Stimulated activated CD4-positive, alpha-beta T cell treated with anti-CD3 and anti-CD28 coated beads, Interleukin-4, amount 100 ng/mL, for 1 hour (primary cell): Measurements from ENCODE around the gene PFKP.
A peak's percentile ranks its signal among the peaks of the same experiment; 100 is the strongest.
"Not testable (repeated sequence)": the region's sequence is repeated elsewhere in the genome, so short reads cannot be mapped to it uniquely, and the experiment has no call there.

Experiments used
- DNase-seq: peaks from one replicate; pipeline ENCODE4 v3.0.0-alpha.2; 2020

The PFKP gene

GRCh38 chr10:3048119-3049019 is 19.0 kb upstream of the PFKP start:
- no peak for DNase-seq

- no peak for DNase-seq
Measured at GRCh38 chr10:3051692-3052091, 15.7 kb upstream of the PFKP start.

- DNase-seq = no peak
Measured at GRCh38 chr10:3053155-3053554, 14.2 kb upstream of the PFKP start.

- no peak for DNase-seq
Measured at GRCh38 chr10:3054183-3054850, 13.0 kb upstream of the PFKP start.

- no peak for DNase-seq
Measured at GRCh38 chr10:3054851-3055199, 12.5 kb upstream of the PFKP start.

- DNase-seq = no peak
Measured at GRCh38 chr10:3056280-3057037, 10.9 kb upstream of the PFKP start.

GRCh38 chr10:3057946-3058345 is 9.4 kb upstream of the PFKP start:
- no peak for DNase-seq

- no peak for DNase-seq
Measured at GRCh38 chr10:3059974-3060373, 7.4 kb upstream of the PFKP start.

GRCh38 chr10:3060481-3060889 is 6.9 kb upstream of the PFKP start:
- no peak for DNase-seq

- not testable (repeated sequence) for DNase-seq
Measured at GRCh38 chr10:3061323-3061898, 5.9 kb upstream of the PFKP start.

- no peak for DNase-seq
Measured at GRCh38 chr10:3062502-3063186, 4.7 kb upstream of the PFKP start.

- DNase-seq = no peak
Measured at GRCh38 chr10:3064423-3064822, 2.9 kb upstream of the PFKP start.

GRCh38 chr10:3065622-3066021 is 1.7 kb upstream of the PFKP start:
- no peak for DNase-seq

GRCh38 chr10:3066317-3067117 is 831 bp upstream of the PFKP start:
- DNase-seq = no peak

- DNase-seq = peak; percentile 40
Measured at GRCh38 chr10:3067859-3068179, 471 bp downstream of the PFKP start.

GRCh38 chr10:3068201-3068967 is 1.0 kb downstream of the PFKP start:
- DNase-seq = peak; percentile 73

- DNase-seq = peak; percentile 44
Measured at GRCh38 chr10:3068968-3069737, 1.8 kb downstream of the PFKP start.

- no peak for DNase-seq
Measured at GRCh38 chr10:3069876-3070275, 2.5 kb downstream of the PFKP start.

GRCh38 chr10:3071405-3072198 is 4.3 kb downstream of the PFKP start:
- DNase-seq = peak; percentile 19
